Stimulated activated CD4-positive, alpha-beta T cell treated with anti-CD3 and anti-CD28 coated beads, TNF-alpha, amount 100 ng/mL, for 4 hours (primary cell): ENCODE measurements around the gene GLYATL1.
"Not testable (repeated sequence)": the region's sequence is repeated elsewhere in the genome, so short reads cannot be mapped to it uniquely, and the experiment has no call there.

ENCODE experiments used
- DNase-seq, 3 experiments: peaks; one replicate each; pipeline ENCODE4 v3.0.0-alpha.2; 2020; ENCODE audit warnings: low read depth in 3 of 3

GLYATL1 gene

GRCh38 chr11:58998480-58999290, 59.4 kb downstream of the GLYATL1 start:
- no peak for DNase-seq

GRCh38 chr11:58999291-58999680, 60.0 kb downstream of the GLYATL1 start:
- DNase-seq: no peak

- DNase-seq: no peak
These were observed 60.7 kb downstream of the GLYATL1 start for GRCh38 chr11:59000003-59000402.

- DNase-seq: not testable (repeated sequence)
These were observed 62.7 kb downstream of the GLYATL1 start for GRCh38 chr11:59002006-59002405.
